Upper lobe of left lung (tissue), 4 donors: ENCODE results near the gene CYS1.

Source experiments
- CTCF ChIP-seq, 6 experiments: fragments of 450-650 bp in 4 of 6; fragments of 200-600 bp in 2 of 6; sonication (generic) in 2 of 6; IDR thresholded peaks; one replicate each; pipeline ENCODE4 v1.5.1; 2016 to 2019; ENCODE audit warnings: antibody characterized with exemption in 6 of 6
- POLR2A ChIP-seq, 4 donors: fragments of 450-650 bp; IDR thresholded peaks; one replicate each; pipeline ENCODE4 v1.5.1; 2016 to 2017; ENCODE audit warnings: antibody characterized with exemption in 4 of 4, mild to moderate bottlenecking in 2 of 4
- POLR2AphosphoS5 ChIP-seq, 2 donors: sonication (generic); formaldehyde crosslinking; IDR thresholded peaks; one replicate each; pipeline ENCODE4 v1.5.1; 2017; ENCODE audit warnings: antibody characterized with exemption in 2 of 2

GRCh38 chr2:10016802-10017258 lies 63.4 kb downstream of the CYS1 start:
- TF ChIP-seq CTCF (IDR thresholded peaks at IDR 0.05) (no peak), POLR2AphosphoS5 (IDR thresholded peaks at IDR 0.05) (no peak), POLR2A (IDR thresholded peaks at IDR 0.05) (no peak)
